HTR-8/SVneo (cell line): ENCODE results near the gene NUBP2.

ENCODE experiments used
- DNase-seq: peaks from one replicate; pipeline ENCODE4 v3.0.0; 2011; ENCODE audit warnings: low spot score, mixed read lengths; ENCODE audit not compliant: insufficient read length
- FAIRE-seq: peaks from 2 replicates; lab custom pipeline; 2011; peaks lifted over from hg19 to GRCh38; lab: Jason Lieb, UNC

NUBP2 gene

GRCh38 chr16:1819611-1820010 lies 36.9 kb downstream of the NUBP2 start:
- FAIRE-seq (no peak), DNase-seq (no peak)

- no peak for FAIRE-seq
- no peak for DNase-seq
Measured at GRCh38 chr16:1820096-1820945, 37.6 kb downstream of the NUBP2 start.

- no peak for DNase-seq
- no peak for FAIRE-seq
Measured at GRCh38 chr16:1820946-1821290, 38.2 kb downstream of the NUBP2 start.

GRCh38 chr16:1821861-1822611 lies 39.3 kb downstream of the NUBP2 start:
- FAIRE-seq (no peak), DNase-seq (no peak)

- FAIRE-seq, result no peak
- no peak for DNase-seq
Measured at GRCh38 chr16:1822801-1823200, 40.0 kb downstream of the NUBP2 start.

- FAIRE-seq (peak; percentile 16), DNase-seq (peak; percentile 46)
Measured at GRCh38 chr16:1823821-1824220, 41.1 kb downstream of the NUBP2 start.

- no peak for DNase-seq
Measured at GRCh38 chr16:1825381-1825863, 42.7 kb downstream of the NUBP2 start.

GRCh38 chr16:1825864-1826690 lies 43.3 kb downstream of the NUBP2 start:
- peak; percentile 28 for DNase-seq
- no peak for FAIRE-seq

More at GRCh38 chr16:1825381-1825863, 42.7 kb downstream of the NUBP2 start:
- no peak for FAIRE-seq

- DNase-seq, result peak; percentile 99
- FAIRE-seq, result peak; percentile 96
Measured at GRCh38 chr16:1826691-1827573, 44.2 kb downstream of the NUBP2 start, which contains the start of the genes FAHD1 and HAGH. Gene FAHD1 (plus strand): TSS chr16:1827206. CDS start chr16:1827239, 33 bp downstream. Gene HAGH (minus strand): TSS chr16:1826825. CDS start chr16:1826787, 38 bp downstream.

- FAIRE-seq, result no peak
- DNase-seq, result no peak
Measured at GRCh38 chr16:1828645-1829410, 46.1 kb downstream of the NUBP2 start.

- DNase-seq, result no peak
- FAIRE-seq, result no peak
Measured at GRCh38 chr16:1830213-1830612, 47.5 kb downstream of the NUBP2 start.

GRCh38 chr16:1831186-1832075 lies 48.7 kb downstream of the NUBP2 start:
- no peak for DNase-seq
- no peak for FAIRE-seq

- FAIRE-seq (no peak), DNase-seq (no peak)
Measured at GRCh38 chr16:1832838-1833454, 50.2 kb downstream of the NUBP2 start.

GRCh38 chr16:1834096-1834495 lies 51.3 kb downstream of the NUBP2 start:
- no peak for FAIRE-seq
- no peak for DNase-seq
